B cell (primary cell): ENCODE results near the gene DHX57.

ENCODE experiments used
- CTCF ChIP-seq: fragments of 200-600 bp; IDR thresholded peaks from one replicate; pipeline ENCODE4 v1.8.0; 2022; ENCODE audit warnings: antibody characterized with exemption, mild to moderate bottlenecking
- EZH2 ChIP-seq: IDR thresholded peaks from 2 replicates; pipeline ENCODE4 v1.6.1; 2012; ENCODE audit warnings: borderline replicate concordance, low read depth, mild to moderate bottlenecking, moderate library complexity, low read length; ENCODE audit not compliant: insufficient read depth, poor library complexity, severe bottlenecking

GRCh38 chr2:38907743-38908562 is 32.2 kb upstream of the DHX57 start:
- no peak for TF ChIP-seq CTCF
- TF ChIP-seq EZH2, result no peak
